PC-3 (cell line): ENCODE results near the gene CEP290.

ENCODE experiments used
- EZH2 ChIP-seq: fragments of 300-600 bp; sonication (generic); IDR thresholded peaks from one replicate; pipeline ENCODE4 v1.6.1; 2017; ENCODE audit warnings: antibody characterized with exemption, mild to moderate bottlenecking, low read length; ENCODE audit not compliant: unreplicated experiment
- TF ChIP-seq, protein P1 (sequence below): fragments of 300-600 bp; sonication (generic); conservative IDR thresholded peaks from 2 replicates; pipeline ENCODE4 v1.5.1; 2017; ENCODE audit warnings: antibody characterized with exemption, low read depth, mild to moderate bottlenecking, low read length

DNA sequence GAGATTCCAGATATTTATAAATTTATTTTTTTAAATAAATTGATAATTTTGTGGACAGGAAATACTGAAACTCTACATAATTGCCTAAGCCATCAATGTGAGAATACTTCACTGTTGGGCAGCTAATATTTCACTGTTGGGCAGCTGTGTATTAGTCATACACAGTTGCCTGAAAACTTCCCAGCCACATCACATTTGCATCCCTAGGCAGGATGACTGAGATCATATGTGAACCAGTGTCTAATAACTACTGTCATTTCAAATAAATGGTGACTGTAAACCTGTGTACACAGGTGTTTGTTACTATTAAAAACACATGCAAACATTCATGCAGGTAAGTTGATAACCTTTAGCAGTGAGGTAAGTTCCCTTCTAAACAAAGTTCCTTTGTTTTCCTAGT is 44.1 kb upstream of the CEP290 start:
- no peak for TF ChIP-seq EZH2
- TF ChIP-seq, protein P1, sequence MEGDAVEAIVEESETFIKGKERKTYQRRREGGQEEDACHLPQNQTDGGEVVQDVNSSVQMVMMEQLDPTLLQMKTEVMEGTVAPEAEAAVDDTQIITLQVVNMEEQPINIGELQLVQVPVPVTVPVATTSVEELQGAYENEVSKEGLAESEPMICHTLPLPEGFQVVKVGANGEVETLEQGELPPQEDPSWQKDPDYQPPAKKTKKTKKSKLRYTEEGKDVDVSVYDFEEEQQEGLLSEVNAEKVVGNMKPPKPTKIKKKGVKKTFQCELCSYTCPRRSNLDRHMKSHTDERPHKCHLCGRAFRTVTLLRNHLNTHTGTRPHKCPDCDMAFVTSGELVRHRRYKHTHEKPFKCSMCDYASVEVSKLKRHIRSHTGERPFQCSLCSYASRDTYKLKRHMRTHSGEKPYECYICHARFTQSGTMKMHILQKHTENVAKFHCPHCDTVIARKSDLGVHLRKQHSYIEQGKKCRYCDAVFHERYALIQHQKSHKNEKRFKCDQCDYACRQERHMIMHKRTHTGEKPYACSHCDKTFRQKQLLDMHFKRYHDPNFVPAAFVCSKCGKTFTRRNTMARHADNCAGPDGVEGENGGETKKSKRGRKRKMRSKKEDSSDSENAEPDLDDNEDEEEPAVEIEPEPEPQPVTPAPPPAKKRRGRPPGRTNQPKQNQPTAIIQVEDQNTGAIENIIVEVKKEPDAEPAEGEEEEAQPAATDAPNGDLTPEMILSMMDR: no peak
